ENCODE data around the gene IBSP. TPM values are rescaled to one million over a fixed set of nuclear protein-coding genes. Genes with fewer than 3 reads are reported as not detected.

Gene IBSP
- total RNA-seq, 3 donors from 2014 or later: not detected

DNA sequence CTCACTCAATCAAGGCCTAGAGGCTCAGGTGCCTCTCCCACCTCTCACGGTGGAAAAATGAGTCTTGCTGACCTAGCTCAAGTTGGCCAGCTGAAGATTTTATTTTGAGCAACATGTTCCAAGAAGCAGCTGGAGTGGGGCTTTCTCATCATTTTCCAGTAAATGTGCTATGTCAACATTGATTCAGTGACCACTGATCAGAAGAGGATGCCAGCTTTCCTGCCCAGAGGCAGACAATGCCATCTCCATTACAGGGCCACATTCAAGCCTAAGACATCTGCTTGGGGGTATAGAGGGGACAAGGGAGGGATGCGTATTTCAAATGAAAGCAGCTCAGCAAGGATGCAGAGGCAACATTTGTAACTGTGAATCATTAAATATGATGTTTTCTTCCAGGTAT is 36.4 kb downstream of the IBSP start:
- intact Hi-C loops (cut with DNase I, micrococcal nuclease): loop anchor here in 1 of 2 donors (10.0 kb wide), 1 partner anchor 151 kb away; no protein-coding TSS in a partner anchor
- TF ChIP-seq, protein P1, sequence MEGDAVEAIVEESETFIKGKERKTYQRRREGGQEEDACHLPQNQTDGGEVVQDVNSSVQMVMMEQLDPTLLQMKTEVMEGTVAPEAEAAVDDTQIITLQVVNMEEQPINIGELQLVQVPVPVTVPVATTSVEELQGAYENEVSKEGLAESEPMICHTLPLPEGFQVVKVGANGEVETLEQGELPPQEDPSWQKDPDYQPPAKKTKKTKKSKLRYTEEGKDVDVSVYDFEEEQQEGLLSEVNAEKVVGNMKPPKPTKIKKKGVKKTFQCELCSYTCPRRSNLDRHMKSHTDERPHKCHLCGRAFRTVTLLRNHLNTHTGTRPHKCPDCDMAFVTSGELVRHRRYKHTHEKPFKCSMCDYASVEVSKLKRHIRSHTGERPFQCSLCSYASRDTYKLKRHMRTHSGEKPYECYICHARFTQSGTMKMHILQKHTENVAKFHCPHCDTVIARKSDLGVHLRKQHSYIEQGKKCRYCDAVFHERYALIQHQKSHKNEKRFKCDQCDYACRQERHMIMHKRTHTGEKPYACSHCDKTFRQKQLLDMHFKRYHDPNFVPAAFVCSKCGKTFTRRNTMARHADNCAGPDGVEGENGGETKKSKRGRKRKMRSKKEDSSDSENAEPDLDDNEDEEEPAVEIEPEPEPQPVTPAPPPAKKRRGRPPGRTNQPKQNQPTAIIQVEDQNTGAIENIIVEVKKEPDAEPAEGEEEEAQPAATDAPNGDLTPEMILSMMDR (IDR thresholded peaks at IDR 0.05): no peak
- Histone ChIP-seq H3K4me1 (ENCODE audit: low read depth) (no peaks in the 10 kb centered on the region), H3K9me3 (no peaks in the 10 kb centered on the region), H3K36me3 (ENCODE audit: low read depth) (no peaks in the 10 kb centered on the region), H3K4me3 (no peak overlapping the region)
- ATAC-seq (no peak), DNase-seq (no peak)

DNA sequence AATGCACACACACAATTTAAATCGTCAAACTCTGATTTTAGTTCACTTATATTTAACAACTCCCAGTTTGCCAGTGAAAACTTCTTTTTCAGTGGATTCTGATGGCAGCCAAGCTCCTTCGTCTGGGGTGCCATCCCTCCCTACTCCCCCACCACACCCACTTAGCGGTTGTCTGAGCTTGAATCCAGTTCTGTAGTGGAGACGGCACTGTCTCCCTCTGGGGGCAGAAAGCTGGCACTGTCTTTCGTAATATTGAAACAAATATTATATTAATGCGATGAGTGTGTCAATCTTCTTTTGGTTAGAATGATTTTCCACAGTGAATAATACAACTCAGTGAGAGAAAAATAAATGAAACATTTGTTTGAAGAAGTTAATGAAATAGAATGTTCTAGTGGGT is 38.9 kb downstream of the IBSP start:
- no peak for DNase-seq
- Histone ChIP-seq H3K36me3 (ENCODE audit: low read depth) (no peaks in the 10 kb centered on the region), H3K9me3 (no peaks in the 10 kb centered on the region), H3K4me1 (ENCODE audit: low read depth) (no peaks in the 10 kb centered on the region), H3K4me3 (no peak overlapping the region)
- TF ChIP-seq, protein P1 (IDR thresholded peaks at IDR 0.05): no peak
- ATAC-seq: no peak
- intact Hi-C loops (cut with DNase I, micrococcal nuclease): loop anchor here in 1 of 2 donors (10.0 kb wide), 1 partner anchor 153 kb away; no protein-coding TSS in a partner anchor

- Histone ChIP-seq H3K9me3 (no peaks in the 10 kb centered on the region), H3K36me3 (ENCODE audit: low read depth) (no peaks in the 10 kb centered on the region), H3K4me3 (no peak overlapping the region), H3K4me1 (ENCODE audit: low read depth) (no peaks in the 10 kb centered on the region)
- intact Hi-C loops (cut with DNase I, micrococcal nuclease): loop anchor here in 1 of 2 donors (10.0 kb wide), 1 partner anchor 154 kb away; no protein-coding TSS in a partner anchor
- DNase-seq (peak in 1 of 3 donors; percentile 18), ATAC-seq (peak; percentile 42)
- TF ChIP-seq, protein P1 (IDR thresholded peaks at IDR 0.05): peak; percentile 19
Observed at GRCh38 chr4:87838890-87839591, 39.7 kb downstream of the IBSP start.

DNA sequence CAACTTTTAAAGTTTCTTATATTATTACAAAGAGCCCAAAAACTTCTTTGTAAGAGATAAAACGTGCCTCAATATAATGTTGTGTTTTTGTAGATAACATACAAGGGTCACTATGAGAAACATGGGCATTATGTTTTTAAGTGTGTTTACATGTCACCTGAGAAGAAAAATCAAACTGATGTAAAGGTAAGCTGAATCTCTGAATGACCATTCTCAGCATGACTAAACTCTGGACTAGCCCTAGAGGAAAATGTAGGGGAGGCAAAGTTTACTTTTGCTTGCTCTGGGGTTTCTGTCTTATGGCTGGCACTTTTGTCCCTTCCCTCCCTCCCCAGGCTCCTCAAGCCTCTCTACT is 40.2 kb downstream of the IBSP start:
- Histone ChIP-seq H3K4me3 (no peak overlapping the region), H3K9me3 (no peaks in the 10 kb centered on the region), H3K4me1 (ENCODE audit: low read depth) (no peaks in the 10 kb centered on the region), H3K36me3 (ENCODE audit: low read depth) (no peaks in the 10 kb centered on the region)
- DNase-seq (no peak), ATAC-seq (no peak)
- TF ChIP-seq, protein P1 (IDR thresholded peaks at IDR 0.05): no peak
- intact Hi-C loops (cut with DNase I, micrococcal nuclease): loop anchor here in 1 of 2 donors (10.0 kb wide), 1 partner anchor 155 kb away; no protein-coding TSS in a partner anchor

DNA sequence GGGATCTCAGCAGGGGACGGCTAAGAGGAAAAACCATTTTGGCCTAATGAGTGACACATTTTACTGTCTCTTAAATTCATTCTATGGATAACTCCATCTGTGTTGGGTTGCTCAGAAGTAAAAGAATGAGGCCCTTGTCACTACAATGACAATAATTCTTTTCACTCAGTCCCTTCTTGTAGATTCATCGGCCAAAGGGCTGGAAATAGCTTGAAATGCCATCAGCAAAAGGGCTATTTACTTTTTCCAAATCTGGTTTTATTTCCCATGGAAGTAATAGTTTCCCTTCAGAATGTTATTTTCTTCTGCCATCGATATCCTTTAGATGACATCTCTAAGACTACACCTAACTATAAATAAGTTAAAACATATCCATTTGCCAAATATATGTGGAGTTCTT is 40.8 kb downstream of the IBSP start:
- H3K36me3 ChIP-seq (ENCODE audit: low read depth): no peaks in the 10 kb centered on the region
- intact Hi-C loops (cut with DNase I, micrococcal nuclease): loop anchor here in 1 of 2 donors (10.0 kb wide), 1 partner anchor 295 kb away; no protein-coding TSS in a partner anchor
- H3K4me3 ChIP-seq: no peak overlapping the region
- TF ChIP-seq, protein P1 (IDR thresholded peaks at IDR 0.05): no peak
- DNase-seq: no peak
- no peaks in the 10 kb centered on the region for H3K9me3 ChIP-seq
- no peak for ATAC-seq
- H3K4me1 ChIP-seq (ENCODE audit: low read depth): no peaks in the 10 kb centered on the region

Data from mucosa of descending colon (tissue), 3 donors.